Esophagus mucosa (tissue), 1 donor: ENCODE measurements around the gene SDHB. TPM values are rescaled to one million over a fixed set of nuclear protein-coding genes. Genes with fewer than 3 reads are reported as not detected.
A peak's percentile ranks its signal among the peaks of the same experiment; 100 is the strongest.

ENCODE experiments used
- ATAC-seq: fragments of 200-7000 bp; cut with Tn5 transposase; one replicate; pipeline ENCODE4 v1.9.1; 2020
- total RNA-seq: library from RNA; stranded (reverse); gene quantifications from one replicate; pipeline ENCODE4 v1.2.4, GENCODE V29; 2023
- donor health status: DM: yes; HTN: yes; CAD: no.

The SDHB gene
- total RNA-seq, 1 donor from 2014 or later, result 84.5 TPM

GRCh38 chr1:17045634-17046333, 8.0 kb downstream of the SDHB start:
- peak; percentile 37 for ATAC-seq

GRCh38 chr1:17045150-17045549, 8.7 kb downstream of the SDHB start:
- peak; percentile 89 for ATAC-seq

- ATAC-seq, result no peak
Observed at GRCh38 chr1:17043676-17044075, 10.2 kb downstream of the SDHB start.

GRCh38 chr1:17040135-17040534, 13.7 kb downstream of the SDHB start:
- ATAC-seq, result no peak

GRCh38 chr1:17039522-17039921, 14.3 kb downstream of the SDHB start:
- no peak for ATAC-seq

- ATAC-seq, result no peak
Observed at GRCh38 chr1:17033481-17033880, 20.4 kb downstream of the SDHB start.

GRCh38 chr1:17032741-17033140, 21.1 kb downstream of the SDHB start:
- ATAC-seq, result no peak

- no peak for ATAC-seq
Observed at GRCh38 chr1:17031436-17031835, 22.4 kb downstream of the SDHB start.

- ATAC-seq, result no peak
Observed at GRCh38 chr1:17030206-17030605, 23.6 kb downstream of the SDHB start.

- no peak for ATAC-seq
Observed at GRCh38 chr1:17028662-17029188, 25.1 kb downstream of the SDHB start.

- no peak for ATAC-seq
Observed at GRCh38 chr1:17027900-17028299, 25.9 kb downstream of the SDHB start.

GRCh38 chr1:17027403-17027802, 26.4 kb downstream of the SDHB start:
- ATAC-seq, result peak; percentile 61

- ATAC-seq, result no peak
Observed at GRCh38 chr1:17024721-17025120, 29.1 kb downstream of the SDHB start.

GRCh38 chr1:17023573-17023972, 30.3 kb downstream of the SDHB start:
- no peak for ATAC-seq

GRCh38 chr1:17023102-17023501, 30.7 kb downstream of the SDHB start:
- ATAC-seq, result no peak

GRCh38 chr1:17021896-17022295, 31.9 kb downstream of the SDHB start:
- ATAC-seq, result no peak

GRCh38 chr1:17020502-17020901, 33.3 kb downstream of the SDHB start:
- ATAC-seq, result no peak

- ATAC-seq, result no peak
Observed at GRCh38 chr1:17018849-17019248, 35.0 kb downstream of the SDHB start.

GRCh38 chr1:17017435-17017834, 36.4 kb downstream of the SDHB start:
- no peak for ATAC-seq

- no peak for ATAC-seq
Observed at GRCh38 chr1:17016317-17016661, 37.5 kb downstream of the SDHB start.

- ATAC-seq, result no peak
Observed at GRCh38 chr1:17014671-17015567, 38.9 kb downstream of the SDHB start.

GRCh38 chr1:17013491-17014320, 40.1 kb downstream of the SDHB start:
- ATAC-seq, result no peak
